Lower leg skin (tissue), 3 donors: ENCODE measurements around the gene TAF7L.

Experiments used
- CTCF ChIP-seq, 3 donors: fragments of 450-650 bp; IDR thresholded peaks; one replicate each; pipeline ENCODE4 v1.5.1; 2016; ENCODE audit warnings: antibody characterized with exemption in 3 of 3, mild to moderate bottlenecking in 3 of 3, moderate library complexity in 2 of 3
- POLR2A ChIP-seq, 2 donors: fragments of 450-650 bp; IDR thresholded peaks; one replicate each; pipeline ENCODE4 v1.6.1; 2016 to 2017; ENCODE audit warnings: antibody characterized with exemption in 2 of 2, mild to moderate bottlenecking in 1 of 2, moderate library complexity in 1 of 2

- TF ChIP-seq CTCF (IDR thresholded peaks at IDR 0.05) (no peak), POLR2A (IDR thresholded peaks at IDR 0.05) (no peak)
Observed at GRCh38 chrX:101230636-101231035, 60.5 kb downstream of the TAF7L start.
